K562 (cell line): ENCODE measurements around the gene NPY2R.

Experiments
- CBX3 ChIP-seq, 2 experiments: IDR thresholded peaks; 1 replicate in 1 of 2; 2 replicates in 1 of 2; pipeline ENCODE4 v1.6.1; 2012; ENCODE audit warnings: inconsistent platforms in 2 of 2, low read length in 2 of 2, borderline replicate concordance in 1 of 2, control low read depth in 1 of 2
- ELF1 ChIP-seq: fragments of 200-800 bp; sonication (Bioruptor generic); IDR thresholded peaks from 2 replicates; pipeline ENCODE4 v1.6.1; 2016; ENCODE audit warnings: missing genetic modification characterization, missing compliant biosample characterization
- FOXK2 ChIP-seq, 2 experiments: fragments of 450-650 bp; IDR thresholded peaks in 1 of 2; conservative IDR thresholded peaks in 1 of 2; 2 replicates each; pipeline ENCODE4 v1.6.1; 2016; ENCODE audit warnings: low read depth in 2 of 2, mild to moderate bottlenecking in 1 of 2
- MYNN ChIP-seq, 2 experiments: sonication (generic); formaldehyde crosslinking in 1 of 2; IDR thresholded peaks; 2 replicates each; pipeline versions ENCODE4 v1.5.0 to v1.6.1; 2016 to 2020; ENCODE audit warnings: antibody characterized with exemption in 1 of 2, missing genetic modification reagents in 1 of 2
- PHB ChIP-seq: fragments of 250-450 bp; sonication (Bioruptor Pico); IDR thresholded peaks from 2 replicates; pipeline ENCODE4 v1.5.0; 2021
- POLR2A ChIP-seq: fragments of 450-650 bp; conservative IDR thresholded peaks from 2 replicates; pipeline ENCODE4 v1.6.1; 2016
- ZNF785 ChIP-seq: fragments of 250-450 bp; sonication (Bioruptor Pico); IDR thresholded peaks from 2 replicates; pipeline ENCODE4 v1.4.0; 2020; ENCODE audit warnings: mild to moderate bottlenecking
- TF ChIP-seq, protein P1 (sequence below): sonication (generic); formaldehyde crosslinking; IDR thresholded peaks from 2 replicates; pipeline ENCODE4 v1.8.0; 2022; ENCODE audit warnings: missing genetic modification reagents, mild to moderate bottlenecking, borderline replicate concordance
- TF ChIP-seq, protein P2 (sequence below): sonication (generic); formaldehyde crosslinking; IDR thresholded peaks from 2 replicates; pipeline ENCODE4 v1.8.0; 2023; ENCODE audit warnings: missing genetic modification reagents, mild to moderate bottlenecking, borderline replicate concordance
- TF ChIP-seq, protein P3 (sequence below): fragments of 250-450 bp; sonication (Bioruptor Pico); IDR thresholded peaks from 2 replicates; pipeline ENCODE4 v1.5.0; 2020; ENCODE audit warnings: mild to moderate bottlenecking

DNA sequence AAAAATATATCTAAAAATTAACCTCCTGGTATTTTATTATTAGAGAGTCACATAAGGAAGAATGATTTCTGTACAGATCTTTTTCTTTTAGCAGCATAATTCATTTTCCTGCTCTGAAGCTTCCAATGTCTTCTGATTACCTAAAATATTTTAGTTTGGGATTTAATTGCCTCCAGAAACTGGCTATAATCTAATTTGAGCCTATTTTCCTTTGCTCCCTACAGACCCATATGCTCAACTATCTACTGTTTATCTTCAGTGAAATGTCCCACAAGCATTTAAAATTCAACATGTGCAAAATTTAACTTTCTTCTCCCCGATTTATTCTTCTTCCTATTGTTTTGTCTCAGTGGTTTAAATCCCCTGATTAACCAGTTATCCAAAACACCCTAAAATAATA, 29.1 kb downstream of the NPY2R start:
- TF ChIP-seq POLR2A: no peak
- no peak for TF ChIP-seq CBX3 (IDR thresholded peaks at IDR 0.05; ENCODE audit: borderline replicate concordance in 1 of 2, low read length in 2 of 2)
- no peak for TF ChIP-seq MYNN (IDR thresholded peaks at IDR 0.05)
- no peak for TF ChIP-seq MYNN (CRISPR knock-in tag; IDR thresholded peaks at IDR 0.05)
- TF ChIP-seq, protein P1, sequence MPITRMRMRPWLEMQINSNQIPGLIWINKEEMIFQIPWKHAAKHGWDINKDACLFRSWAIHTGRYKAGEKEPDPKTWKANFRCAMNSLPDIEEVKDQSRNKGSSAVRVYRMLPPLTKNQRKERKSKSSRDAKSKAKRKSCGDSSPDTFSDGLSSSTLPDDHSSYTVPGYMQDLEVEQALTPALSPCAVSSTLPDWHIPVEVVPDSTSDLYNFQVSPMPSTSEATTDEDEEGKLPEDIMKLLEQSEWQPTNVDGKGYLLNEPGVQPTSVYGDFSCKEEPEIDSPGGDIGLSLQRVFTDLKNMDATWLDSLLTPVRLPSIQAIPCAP (CRISPR knock-in tag): no peak
- no peak for TF ChIP-seq PHB
- TF ChIP-seq, protein P2, sequence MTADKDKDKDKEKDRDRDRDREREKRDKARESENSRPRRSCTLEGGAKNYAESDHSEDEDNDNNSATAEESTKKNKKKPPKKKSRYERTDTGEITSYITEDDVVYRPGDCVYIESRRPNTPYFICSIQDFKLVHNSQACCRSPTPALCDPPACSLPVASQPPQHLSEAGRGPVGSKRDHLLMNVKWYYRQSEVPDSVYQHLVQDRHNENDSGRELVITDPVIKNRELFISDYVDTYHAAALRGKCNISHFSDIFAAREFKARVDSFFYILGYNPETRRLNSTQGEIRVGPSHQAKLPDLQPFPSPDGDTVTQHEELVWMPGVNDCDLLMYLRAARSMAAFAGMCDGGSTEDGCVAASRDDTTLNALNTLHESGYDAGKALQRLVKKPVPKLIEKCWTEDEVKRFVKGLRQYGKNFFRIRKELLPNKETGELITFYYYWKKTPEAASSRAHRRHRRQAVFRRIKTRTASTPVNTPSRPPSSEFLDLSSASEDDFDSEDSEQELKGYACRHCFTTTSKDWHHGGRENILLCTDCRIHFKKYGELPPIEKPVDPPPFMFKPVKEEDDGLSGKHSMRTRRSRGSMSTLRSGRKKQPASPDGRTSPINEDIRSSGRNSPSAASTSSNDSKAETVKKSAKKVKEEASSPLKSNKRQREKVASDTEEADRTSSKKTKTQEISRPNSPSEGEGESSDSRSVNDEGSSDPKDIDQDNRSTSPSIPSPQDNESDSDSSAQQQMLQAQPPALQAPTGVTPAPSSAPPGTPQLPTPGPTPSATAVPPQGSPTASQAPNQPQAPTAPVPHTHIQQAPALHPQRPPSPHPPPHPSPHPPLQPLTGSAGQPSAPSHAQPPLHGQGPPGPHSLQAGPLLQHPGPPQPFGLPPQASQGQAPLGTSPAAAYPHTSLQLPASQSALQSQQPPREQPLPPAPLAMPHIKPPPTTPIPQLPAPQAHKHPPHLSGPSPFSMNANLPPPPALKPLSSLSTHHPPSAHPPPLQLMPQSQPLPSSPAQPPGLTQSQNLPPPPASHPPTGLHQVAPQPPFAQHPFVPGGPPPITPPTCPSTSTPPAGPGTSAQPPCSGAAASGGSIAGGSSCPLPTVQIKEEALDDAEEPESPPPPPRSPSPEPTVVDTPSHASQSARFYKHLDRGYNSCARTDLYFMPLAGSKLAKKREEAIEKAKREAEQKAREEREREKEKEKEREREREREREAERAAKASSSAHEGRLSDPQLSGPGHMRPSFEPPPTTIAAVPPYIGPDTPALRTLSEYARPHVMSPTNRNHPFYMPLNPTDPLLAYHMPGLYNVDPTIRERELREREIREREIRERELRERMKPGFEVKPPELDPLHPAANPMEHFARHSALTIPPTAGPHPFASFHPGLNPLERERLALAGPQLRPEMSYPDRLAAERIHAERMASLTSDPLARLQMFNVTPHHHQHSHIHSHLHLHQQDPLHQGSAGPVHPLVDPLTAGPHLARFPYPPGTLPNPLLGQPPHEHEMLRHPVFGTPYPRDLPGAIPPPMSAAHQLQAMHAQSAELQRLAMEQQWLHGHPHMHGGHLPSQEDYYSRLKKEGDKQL: no peak
- TF ChIP-seq ELF1 (tag): no peak
- no peak for TF ChIP-seq ZNF785 (CRISPR knock-in tag)
- TF ChIP-seq, protein P3, sequence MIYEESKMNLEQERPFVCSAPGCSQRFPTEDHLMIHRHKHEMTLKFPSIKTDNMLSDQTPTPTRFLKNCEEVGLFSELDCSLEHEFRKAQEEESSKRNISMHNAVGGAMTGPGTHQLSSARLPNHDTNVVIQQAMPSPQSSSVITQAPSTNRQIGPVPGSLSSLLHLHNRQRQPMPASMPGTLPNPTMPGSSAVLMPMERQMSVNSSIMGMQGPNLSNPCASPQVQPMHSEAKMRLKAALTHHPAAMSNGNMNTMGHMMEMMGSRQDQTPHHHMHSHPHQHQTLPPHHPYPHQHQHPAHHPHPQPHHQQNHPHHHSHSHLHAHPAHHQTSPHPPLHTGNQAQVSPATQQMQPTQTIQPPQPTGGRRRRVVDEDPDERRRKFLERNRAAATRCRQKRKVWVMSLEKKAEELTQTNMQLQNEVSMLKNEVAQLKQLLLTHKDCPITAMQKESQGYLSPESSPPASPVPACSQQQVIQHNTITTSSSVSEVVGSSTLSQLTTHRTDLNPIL: no peak
- no peak for TF ChIP-seq FOXK2 (conservative IDR thresholded peaks at IDR 0.05 in 1 of 2, IDR thresholded peaks at IDR 0.05 in 1 of 2; ENCODE audit: low read depth in 2 of 2)
